ENCODE measurements around the gene ADSL. TPM values are rescaled to one million over a fixed set of nuclear protein-coding genes. Genes with fewer than 3 reads are reported as not detected.

Gene ADSL
- total and polyA plus RNA-seq, 7 donors = 114 to 170 (median 147) TPM

- peaks cover 40% of the 10 kb centered on the region for H3K4me1 ChIP-seq
- H3K36me3 ChIP-seq (ENCODE audit: insufficient read depth in 1 of 2, low read depth in 1 of 2) = peaks cover 2 to 39% of the 10 kb centered on the region in 2 donors
- intact Hi-C loops (cut with DNase I) = no loop called here
- no peak for TF ChIP-seq CTCF (IDR thresholded peaks at IDR 0.05)
- no peak for ATAC-seq
- no peak for DNase-seq
- H3K27me3 ChIP-seq (ENCODE audit: insufficient read depth in 3 of 3, low read length in 2 of 3) = no peaks in the 10 kb centered on the region
- H3K27ac ChIP-seq = peak overlapping the region; percentile 10
- H3K4me3 ChIP-seq = no peak overlapping the region
- 45 to 67% (median 49%) methylated on average over 4 of the region's 4 CpGs for WGBS, 3 donors
- no peaks in the 10 kb centered on the region for H3K9me3 ChIP-seq
Measured at GRCh38 chr22:40430991-40431390, 84.7 kb downstream of the ADSL start.

GRCh38 chr22:40432157-40432556, 85.9 kb downstream of the ADSL start:
- peaks cover 41% of the 10 kb centered on the region for H3K4me1 ChIP-seq
- intact Hi-C loops (cut with DNase I) = no loop called here
- no peak overlapping the region for H3K4me3 ChIP-seq
- no peak for ATAC-seq
- no peak for TF ChIP-seq CTCF (IDR thresholded peaks at IDR 0.05)
- H3K36me3 ChIP-seq (ENCODE audit: insufficient read depth in 1 of 2, low read depth in 1 of 2) = peaks cover 2 to 39% of the 10 kb centered on the region in 2 donors
- no peak for DNase-seq
- no peaks in the 10 kb centered on the region for H3K27me3 ChIP-seq (ENCODE audit: insufficient read depth in 3 of 3, low read length in 2 of 3)
- 71 to 90% (median 88%) methylated on average over 5 of the region's 5 CpGs for WGBS, 3 donors
- no peaks in the 10 kb centered on the region for H3K9me3 ChIP-seq
- H3K27ac ChIP-seq = no peak overlapping the region

- Histone ChIP-seq H3K4me1 (peaks cover 42% of the 10 kb centered on the region), H3K27ac (no peak overlapping the region), H3K27me3 (ENCODE audit: insufficient read depth in 3 of 3, low read length in 2 of 3) (no peaks in the 10 kb centered on the region), H3K4me3 (no peak overlapping the region), H3K9me3 (no peaks in the 10 kb centered on the region), H3K36me3 (ENCODE audit: insufficient read depth in 1 of 2, low read depth in 1 of 2) (peaks cover 2 to 38% of the 10 kb centered on the region in 2 donors)
- 57 to 79% (median 67%) methylated on average over 2 of the region's 2 CpGs for WGBS, 3 donors
- ATAC-seq (no peak), DNase-seq (no peak)
- TF ChIP-seq CTCF (IDR thresholded peaks at IDR 0.05) = no peak
- intact Hi-C loops (cut with DNase I) = no loop called here
Measured at GRCh38 chr22:40432625-40433024, 86.3 kb downstream of the ADSL start.

GRCh38 chr22:40433416-40434090, 87.3 kb downstream of the ADSL start:
- H3K27ac ChIP-seq = no peak overlapping the region
- WGBS, 3 donors = 67 to 73% (median 67%) methylated on average over 3 of the region's 3 CpGs
- intact Hi-C loops (cut with DNase I) = no loop called here
- no peak overlapping the region for H3K4me3 ChIP-seq
- no peak for TF ChIP-seq CTCF (IDR thresholded peaks at IDR 0.05)
- peaks cover 45% of the 10 kb centered on the region for H3K4me1 ChIP-seq
- no peak for DNase-seq
- H3K36me3 ChIP-seq (ENCODE audit: insufficient read depth in 1 of 2, low read depth in 1 of 2) = peaks cover 0 to 29% of the 10 kb centered on the region in 2 donors
- no peaks in the 10 kb centered on the region for H3K9me3 ChIP-seq
- ATAC-seq = no peak
- no peaks in the 10 kb centered on the region for H3K27me3 ChIP-seq (ENCODE audit: insufficient read depth in 3 of 3, low read length in 2 of 3)

- TF ChIP-seq CTCF (IDR thresholded peaks at IDR 0.05) = no peak
- DNase-seq (no peak), ATAC-seq (no peak)
- 91 to 94% (median 94%) methylated on average over 3 of the region's 3 CpGs for WGBS, 3 donors
- Histone ChIP-seq H3K9me3 (no peaks in the 10 kb centered on the region), H3K27ac (no peak overlapping the region), H3K36me3 (ENCODE audit: insufficient read depth in 1 of 2, low read depth in 1 of 2) (peaks cover 0 to 24% of the 10 kb centered on the region in 2 donors), H3K4me1 (peaks cover 45% of the 10 kb centered on the region), H3K27me3 (ENCODE audit: insufficient read depth in 3 of 3, low read length in 2 of 3) (no peaks in the 10 kb centered on the region), H3K4me3 (no peak overlapping the region)
- intact Hi-C loops (cut with DNase I) = no loop called here
Measured at GRCh38 chr22:40434106-40434505, 87.8 kb downstream of the ADSL start.

All from psoas muscle (tissue), 8 donors.